Fibroblast of lung (primary cell): ENCODE measurements around the gene CHRNA10. TPM values are rescaled to one million over a fixed set of nuclear protein-coding genes. Genes with fewer than 3 reads are reported as not detected.

Source experiments
- DNase-seq, 2 donors: peaks; one replicate each; pipeline versions ENCODE4 v3.0.0 to v3.0.0-alpha.2; 2010; ENCODE audit warnings: low read depth in 2 of 2
- H2AFZ ChIP-seq: 2 replicates; pipeline ENCODE4 v1.5.1; 2012; ENCODE audit warnings: low read length, control low read depth, inconsistent platforms
- H3K27ac ChIP-seq: 2 replicates; pipeline ENCODE4 v1.5.1; 2011; ENCODE audit warnings: low read length, control low read depth; ENCODE audit not compliant: insufficient read depth
- H3K27me3 ChIP-seq: 2 replicates; pipeline ENCODE4 v1.5.1; 2011; ENCODE audit warnings: mild to moderate bottlenecking, low read length; ENCODE audit not compliant: control insufficient read depth, insufficient read depth
- H3K36me3 ChIP-seq: 2 replicates; pipeline ENCODE4 v1.5.1; 2011; ENCODE audit warnings: low read length; ENCODE audit not compliant: control insufficient read depth, insufficient read depth
- H3K4me1 ChIP-seq: 2 replicates; pipeline ENCODE4 v1.5.1; 2011; ENCODE audit warnings: low read length; ENCODE audit not compliant: control insufficient read depth, insufficient read depth; ENCODE audit errors: extremely low read depth
- H3K4me2 ChIP-seq: 2 replicates; pipeline ENCODE4 v1.5.1; 2011; ENCODE audit warnings: low read length, control low read depth; ENCODE audit not compliant: insufficient read depth; ENCODE audit errors: extremely low read depth
- H3K4me3 ChIP-seq, 4 experiments: fragments of 200-600 bp in 1 of 4; sonication (generic) in 1 of 4; replicated peaks in 1 of 4; 2 replicates each; pipeline ENCODE4 v1.5.1; 2011 to 2016; ENCODE audit warnings: low read length in 4 of 4, low read depth in 3 of 4, mild to moderate bottlenecking in 3 of 4, control low read depth in 2 of 4, inconsistent platforms in 1 of 4, mixed read lengths in 1 of 4; ENCODE audit not compliant: insufficient read depth in 1 of 4; ENCODE audit errors: control extremely low read depth in 1 of 4
- H3K79me2 ChIP-seq: 2 replicates; pipeline ENCODE4 v1.5.1; 2012; ENCODE audit warnings: mild to moderate bottlenecking, low read length, inconsistent platforms; ENCODE audit not compliant: control insufficient read depth, insufficient read depth
- H3K9ac ChIP-seq: 2 replicates; pipeline ENCODE4 v1.5.1; 2011; ENCODE audit warnings: mild to moderate bottlenecking, low read length, control low read depth; ENCODE audit not compliant: insufficient read depth
- H3K9me3 ChIP-seq: 2 replicates; pipeline ENCODE4 v1.5.1; 2012; ENCODE audit warnings: low read depth, low read length; ENCODE audit not compliant: control insufficient read depth, insufficient read depth
- H4K20me1 ChIP-seq: 2 replicates; pipeline ENCODE4 v1.5.1; 2011; ENCODE audit warnings: low read length; ENCODE audit not compliant: control insufficient read depth, insufficient read depth; ENCODE audit errors: extremely low read depth
- EZH2 ChIP-seq: IDR thresholded peaks from 2 replicates; pipeline ENCODE4 v1.5.1; 2012; ENCODE audit warnings: low read length, control low read depth, mild to moderate bottlenecking; ENCODE audit errors: missing control alignments
- polyA plus RNA-seq, 2 donors: library from polyadenylated mRNA; depleted of rRNA in 1 of 2; stranded (reverse) in 1 of 2; unstranded in 1 of 2; fragments of >200 nt; gene quantifications; 2 replicates each; pipeline ENCODE4 v1.2.1, GENCODE V29; 2011 to 2012; ENCODE audit warnings: missing spikeins in 1 of 2
- total RNA-seq: library from RNA; depleted of rRNA; stranded (reverse); fragments of >200 nt; gene quantifications from 2 replicates; pipeline ENCODE4 v1.2.1, GENCODE V29; 2014
- TF ChIP-seq, protein P1 (sequence below), 2 donors: IDR thresholded peaks in 1 of 2; conservative IDR thresholded peaks in 1 of 2; 1 replicate in 1 of 2; 2 replicates in 1 of 2; pipeline ENCODE4 v1.5.1; 2011 to 2012; ENCODE audit warnings: low read length in 2 of 2, control low read depth in 1 of 2, inconsistent platforms in 1 of 2, low read depth in 1 of 2, mild to moderate bottlenecking in 1 of 2

The CHRNA10 gene
- total and polyA plus RNA-seq, 2 donors (not counting 1 experiment from before 2014, with no cell fraction given) = 0.16 to 0.50 TPM

GRCh38 chr11:3627291-3627690, 43.9 kb downstream of the CHRNA10 start:
- Histone ChIP-seq H2AFZ (no peak overlapping the region), H3K9ac (no peak overlapping the region), H4K20me1 (no peaks in the 10 kb centered on the region), H3K4me3 (no peak overlapping the region), H3K27me3 (no peaks in the 10 kb centered on the region), H3K4me1 (no peaks in the 10 kb centered on the region), H3K9me3 (no peaks in the 10 kb centered on the region), H3K36me3 (no peaks in the 10 kb centered on the region), H3K27ac (no peak overlapping the region), H3K79me2 (no peaks in the 10 kb centered on the region), H3K4me2 (no peak overlapping the region)
- peak in 1 of 2 donors; percentile 53 for DNase-seq
- no peak for TF ChIP-seq EZH2
- TF ChIP-seq, protein P1, sequence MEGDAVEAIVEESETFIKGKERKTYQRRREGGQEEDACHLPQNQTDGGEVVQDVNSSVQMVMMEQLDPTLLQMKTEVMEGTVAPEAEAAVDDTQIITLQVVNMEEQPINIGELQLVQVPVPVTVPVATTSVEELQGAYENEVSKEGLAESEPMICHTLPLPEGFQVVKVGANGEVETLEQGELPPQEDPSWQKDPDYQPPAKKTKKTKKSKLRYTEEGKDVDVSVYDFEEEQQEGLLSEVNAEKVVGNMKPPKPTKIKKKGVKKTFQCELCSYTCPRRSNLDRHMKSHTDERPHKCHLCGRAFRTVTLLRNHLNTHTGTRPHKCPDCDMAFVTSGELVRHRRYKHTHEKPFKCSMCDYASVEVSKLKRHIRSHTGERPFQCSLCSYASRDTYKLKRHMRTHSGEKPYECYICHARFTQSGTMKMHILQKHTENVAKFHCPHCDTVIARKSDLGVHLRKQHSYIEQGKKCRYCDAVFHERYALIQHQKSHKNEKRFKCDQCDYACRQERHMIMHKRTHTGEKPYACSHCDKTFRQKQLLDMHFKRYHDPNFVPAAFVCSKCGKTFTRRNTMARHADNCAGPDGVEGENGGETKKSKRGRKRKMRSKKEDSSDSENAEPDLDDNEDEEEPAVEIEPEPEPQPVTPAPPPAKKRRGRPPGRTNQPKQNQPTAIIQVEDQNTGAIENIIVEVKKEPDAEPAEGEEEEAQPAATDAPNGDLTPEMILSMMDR (conservative IDR thresholded peaks at IDR 0.05 in 1 of 2, IDR thresholded peaks at IDR 0.05 in 1 of 2; ENCODE audit: low read depth in 1 of 2, low read length in 2 of 2) = no peak

DNA sequence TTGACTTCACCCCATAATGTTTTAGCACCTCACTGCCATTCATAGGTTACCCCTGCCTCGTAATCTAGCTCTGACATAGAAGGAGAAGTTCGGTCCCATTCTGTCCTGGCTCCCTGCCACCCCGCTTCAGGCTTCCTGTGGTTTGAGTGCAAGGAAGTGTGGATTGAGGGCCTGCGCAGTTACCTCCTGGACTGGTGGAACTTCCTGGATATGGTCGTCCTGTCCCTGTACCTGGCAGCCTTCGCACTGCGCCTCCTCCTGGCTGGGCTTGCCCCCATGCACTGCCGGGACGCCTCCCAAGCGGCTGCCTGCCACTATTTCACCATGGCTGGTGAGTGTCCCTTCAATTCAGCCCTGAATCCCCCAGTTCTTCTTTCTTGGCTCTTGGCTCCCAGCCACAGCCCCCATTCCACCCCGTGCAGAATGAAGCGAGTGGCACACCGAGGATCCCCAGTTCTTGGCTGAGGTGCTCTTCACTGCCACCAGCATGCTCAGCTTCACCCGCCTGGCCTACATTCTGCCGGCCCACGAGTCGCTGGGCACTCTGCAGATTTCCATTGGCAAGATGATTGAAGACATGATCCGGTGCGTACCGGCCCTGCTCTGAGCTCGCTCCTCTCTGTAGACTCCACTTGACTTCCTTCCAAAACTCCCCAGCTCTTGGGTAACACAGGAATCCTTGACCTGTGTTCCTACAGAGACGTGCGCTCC, 44.8 kb downstream of the CHRNA10 start:
- Histone ChIP-seq H3K9ac (no peak overlapping the region), H3K4me2 (no peak overlapping the region), H3K4me3 (no peak overlapping the region), H3K9me3 (no peaks in the 10 kb centered on the region), H2AFZ (no peak overlapping the region), H3K36me3 (no peaks in the 10 kb centered on the region), H3K4me1 (no peaks in the 10 kb centered on the region), H3K27me3 (no peaks in the 10 kb centered on the region), H4K20me1 (no peaks in the 10 kb centered on the region), H3K27ac (no peak overlapping the region), H3K79me2 (no peaks in the 10 kb centered on the region)
- TF ChIP-seq, protein P1 (conservative IDR thresholded peaks at IDR 0.05 in 1 of 2, IDR thresholded peaks at IDR 0.05 in 1 of 2; ENCODE audit: low read depth in 1 of 2, low read length in 2 of 2) = no peak
- no peak for TF ChIP-seq EZH2
- no peak for DNase-seq

- H3K9ac ChIP-seq = no peak overlapping the region
- no peak for TF ChIP-seq EZH2
- TF ChIP-seq, protein P1 (conservative IDR thresholded peaks at IDR 0.05 in 1 of 2, IDR thresholded peaks at IDR 0.05 in 1 of 2; ENCODE audit: low read depth in 1 of 2, low read length in 2 of 2) = no peak
- H3K27me3 ChIP-seq = no peaks in the 10 kb centered on the region
- H3K36me3 ChIP-seq = no peaks in the 10 kb centered on the region
- H3K27ac ChIP-seq = no peak overlapping the region
- H3K4me3 ChIP-seq = no peak overlapping the region
- H4K20me1 ChIP-seq = no peaks in the 10 kb centered on the region
- H3K79me2 ChIP-seq = no peaks in the 10 kb centered on the region
- H3K9me3 ChIP-seq = no peaks in the 10 kb centered on the region
- DNase-seq = no peak
- no peaks in the 10 kb centered on the region for H3K4me1 ChIP-seq
- H3K4me2 ChIP-seq = no peak overlapping the region
- H2AFZ ChIP-seq = no peak overlapping the region
Measured at GRCh38 chr11:3623767-3624458, 47.3 kb downstream of the CHRNA10 start.
